ENCODE data around the gene ASIC4.

Gene ASIC4

DNA sequence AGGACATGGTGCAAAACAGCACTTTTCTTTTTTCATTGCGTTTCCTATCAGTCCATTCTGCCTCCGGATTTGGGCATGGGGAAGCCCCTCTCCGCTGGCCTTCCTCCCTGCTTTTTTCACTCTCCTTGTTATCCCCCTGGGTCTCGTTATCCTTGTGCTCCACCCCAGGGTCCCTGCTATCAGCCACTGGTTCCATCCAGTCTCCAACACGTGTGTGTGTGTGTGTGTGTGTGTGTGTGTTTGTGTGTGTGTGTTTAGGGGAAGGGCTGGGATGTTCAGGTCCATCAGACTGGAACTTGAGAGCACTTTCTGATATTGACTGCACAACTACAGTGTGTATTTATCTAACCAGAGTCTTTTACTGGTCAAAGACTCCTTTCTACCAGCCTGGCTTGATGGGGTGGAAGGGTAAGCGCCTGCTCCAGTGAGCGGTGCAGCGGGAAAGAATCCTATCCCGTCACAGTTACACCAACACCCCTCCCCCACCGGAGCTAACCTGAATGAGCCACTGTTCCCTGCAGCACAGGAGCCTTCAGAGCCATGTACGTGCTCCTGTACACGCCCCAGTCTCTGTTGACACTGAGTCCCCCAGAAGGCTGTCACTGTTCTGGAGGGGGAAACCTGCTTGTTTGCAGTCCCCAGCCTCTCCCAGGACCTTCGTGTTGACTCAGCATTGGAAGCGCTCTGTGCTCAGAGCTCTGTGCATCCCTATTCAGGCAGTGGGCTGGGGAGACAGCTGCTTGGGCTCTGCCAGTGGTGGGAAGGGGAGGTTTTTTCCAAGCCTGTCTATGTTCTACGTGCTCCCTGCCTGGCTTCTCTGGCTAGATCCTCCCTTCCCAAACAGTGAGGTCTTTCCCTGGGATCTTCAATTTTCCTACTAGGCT lies 62.5 kb downstream of the ASIC4 start:
- no peak overlapping the region for H3K4me3 ChIP-seq (ENCODE audit: low read length)
- no peak for DNase-seq (ENCODE audit: low read depth)
- TF ChIP-seq, protein P1, sequence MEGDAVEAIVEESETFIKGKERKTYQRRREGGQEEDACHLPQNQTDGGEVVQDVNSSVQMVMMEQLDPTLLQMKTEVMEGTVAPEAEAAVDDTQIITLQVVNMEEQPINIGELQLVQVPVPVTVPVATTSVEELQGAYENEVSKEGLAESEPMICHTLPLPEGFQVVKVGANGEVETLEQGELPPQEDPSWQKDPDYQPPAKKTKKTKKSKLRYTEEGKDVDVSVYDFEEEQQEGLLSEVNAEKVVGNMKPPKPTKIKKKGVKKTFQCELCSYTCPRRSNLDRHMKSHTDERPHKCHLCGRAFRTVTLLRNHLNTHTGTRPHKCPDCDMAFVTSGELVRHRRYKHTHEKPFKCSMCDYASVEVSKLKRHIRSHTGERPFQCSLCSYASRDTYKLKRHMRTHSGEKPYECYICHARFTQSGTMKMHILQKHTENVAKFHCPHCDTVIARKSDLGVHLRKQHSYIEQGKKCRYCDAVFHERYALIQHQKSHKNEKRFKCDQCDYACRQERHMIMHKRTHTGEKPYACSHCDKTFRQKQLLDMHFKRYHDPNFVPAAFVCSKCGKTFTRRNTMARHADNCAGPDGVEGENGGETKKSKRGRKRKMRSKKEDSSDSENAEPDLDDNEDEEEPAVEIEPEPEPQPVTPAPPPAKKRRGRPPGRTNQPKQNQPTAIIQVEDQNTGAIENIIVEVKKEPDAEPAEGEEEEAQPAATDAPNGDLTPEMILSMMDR (conservative IDR thresholded peaks at IDR 0.05; ENCODE audit: low read depth, low read length) = no peak

- TF ChIP-seq, protein P1 (conservative IDR thresholded peaks at IDR 0.05; ENCODE audit: low read depth, low read length) = no peak
- DNase-seq (ENCODE audit: low read depth) = no peak
- no peak overlapping the region for H3K4me3 ChIP-seq (ENCODE audit: low read length)
Measured at GRCh38 chr2:219578811-219579613, 64.7 kb downstream of the ASIC4 start.

DNA sequence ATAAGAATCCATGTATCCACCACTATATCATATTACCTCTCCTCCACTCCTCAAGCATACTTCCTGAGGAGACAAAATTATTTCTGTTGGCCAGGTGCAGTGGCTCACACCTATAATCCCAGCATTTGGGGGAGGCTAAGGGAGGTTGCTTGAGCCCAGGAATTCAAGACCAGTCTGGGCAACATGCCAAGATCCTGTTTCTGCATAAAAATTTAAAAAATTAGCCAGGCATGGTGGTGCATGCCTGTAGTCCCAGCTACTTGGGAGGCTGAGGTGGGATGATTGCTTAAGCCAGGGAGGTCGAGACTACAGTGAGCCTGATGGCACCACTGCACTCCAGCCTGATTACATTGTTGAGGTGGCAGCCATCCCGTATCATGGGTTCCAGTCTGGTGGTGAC lies 67.1 kb downstream of the ASIC4 start:
- TF ChIP-seq, protein P1 (conservative IDR thresholded peaks at IDR 0.05; ENCODE audit: low read depth, low read length) = no peak
- no peak overlapping the region for H3K4me3 ChIP-seq (ENCODE audit: low read length)
- DNase-seq (ENCODE audit: low read depth) = no peak
